GM10248 (cell line): ENCODE results near the gene CCDC85C.

Source experiments
- CTCF ChIA-PET: fragments of 300-600 bp; sonication (Branson Sonifier 250); formaldehyde crosslinking; extraction: SDS; loops from one replicate; lab custom pipeline; 2021; ENCODE audit warnings: antibody characterized with exemption; lab: Yijun Ruan, JAX
- POLR2A ChIA-PET: fragments of 350-650 bp; sonication (Branson Sonifier 250); formaldehyde crosslinking; extraction: SDS; loops from one replicate; lab custom pipeline; 2020; ENCODE audit warnings: antibody characterized with exemption; lab: Yijun Ruan, JAX
- DNase-seq: peaks from one replicate; pipeline ENCODE4 v3.0.0; 2012; ENCODE audit errors: extremely low spot score
- CTCF ChIP-seq: IDR thresholded peaks from 2 replicates; pipeline ENCODE4 v1.5.1; 2012; ENCODE audit warnings: mild to moderate bottlenecking, low read depth; ENCODE audit errors: extremely low read depth, missing control alignments, control extremely low read depth

The CCDC85C gene

GRCh38 chr14:99637624-99638023 is 33.6 kb upstream of the CCDC85C start:
- ChIA-PET CTCF (interaction anchor here (0.8 kb wide), 1 partner anchor 9 kb away, joined by 4 read pairs; no protein-coding TSS in a partner anchor), POLR2A (no interaction called here)
- no peak for DNase-seq
- TF ChIP-seq CTCF: no peak

DNA sequence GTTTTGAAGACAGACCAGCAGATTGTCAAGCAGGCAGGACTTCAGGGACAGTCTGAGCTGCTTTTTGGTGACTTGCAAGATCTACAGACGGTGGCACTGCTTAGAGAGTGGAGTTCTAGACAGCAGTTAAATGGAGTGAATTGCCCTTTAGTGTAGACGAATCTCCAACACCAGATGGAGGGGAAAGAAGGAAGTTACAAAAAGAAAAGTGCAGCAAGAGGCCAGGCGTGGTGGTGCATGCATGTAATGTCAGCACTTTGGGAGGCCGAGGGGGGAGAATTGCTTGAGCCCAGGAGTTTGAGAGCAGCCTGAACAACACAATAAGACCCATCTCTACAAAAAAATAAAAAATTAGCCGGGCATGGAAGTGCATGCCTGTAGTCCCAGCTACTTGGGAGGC is 32.5 kb upstream of the CCDC85C start:
- POLR2A ChIA-PET: no interaction called here
- no peak for DNase-seq
- CTCF ChIA-PET: no interaction called here
- TF ChIP-seq CTCF: no peak

- CTCF ChIA-PET: no interaction called here
- no peak for TF ChIP-seq CTCF
- POLR2A ChIA-PET: no interaction called here
- no peak for DNase-seq
Observed at GRCh38 chr14:99635116-99635515, 31.1 kb upstream of the CCDC85C start.

DNA sequence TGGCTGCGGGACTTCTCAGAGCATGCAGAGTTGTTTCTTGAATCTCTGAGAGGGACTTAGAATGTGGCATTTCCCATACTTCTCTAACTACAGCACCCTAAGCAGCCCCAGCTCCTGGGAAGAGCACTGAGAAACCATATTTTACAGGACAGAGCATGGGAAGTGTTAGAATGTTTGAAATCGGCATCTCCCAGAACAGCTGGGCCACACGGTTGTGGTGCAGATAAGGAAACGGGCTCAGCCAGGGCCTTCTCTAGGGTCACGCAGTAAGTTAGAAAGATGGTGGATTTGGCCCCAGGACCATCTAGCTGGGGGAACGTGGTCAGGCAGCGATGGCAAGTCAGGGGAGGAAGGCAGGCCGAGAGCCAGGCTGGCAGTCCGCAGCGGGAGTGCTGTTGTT is 30.4 kb upstream of the CCDC85C start:
- no peak for TF ChIP-seq CTCF
- ChIA-PET POLR2A (no interaction called here), CTCF (interaction anchor here (2.1 kb wide), 1 partner anchor 115 kb away, joined by 6 read pairs; no protein-coding TSS in a partner anchor)
- DNase-seq: no peak

DNA sequence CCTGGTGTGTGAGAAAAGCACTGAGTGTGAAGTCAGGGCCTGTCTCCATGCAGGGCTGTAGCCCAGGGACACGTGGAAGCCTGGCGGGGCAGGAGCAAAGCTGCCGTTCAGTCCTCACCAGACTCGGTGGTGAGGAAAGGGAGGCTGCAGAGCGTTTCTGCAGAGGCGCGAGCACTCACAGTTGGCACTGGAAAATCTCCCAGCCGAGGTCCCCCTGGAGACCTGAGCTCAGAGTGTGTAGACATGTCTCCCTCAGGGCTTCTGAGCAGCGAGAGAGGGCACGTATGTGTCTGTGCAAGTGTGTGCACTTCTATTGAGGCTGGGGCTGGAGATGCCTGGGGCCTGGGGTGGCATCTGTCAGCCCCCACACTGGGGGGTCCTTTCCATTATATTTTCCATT is 29.9 kb upstream of the CCDC85C start:
- ChIA-PET POLR2A (no interaction called here), CTCF (interaction anchor here (2.1 kb wide), 1 partner anchor 115 kb away, joined by 6 read pairs; no protein-coding TSS in a partner anchor)
- no peak for DNase-seq
- TF ChIP-seq CTCF: no peak

- CTCF ChIA-PET: interaction anchor here (1.3 to 2.1 kb wide), 2 partner anchors 14 to 114 kb away, joined by 3 to 6 read pairs; no protein-coding TSS in a partner anchor
- no peak for TF ChIP-seq CTCF
- DNase-seq: no peak
- POLR2A ChIA-PET: no interaction called here
Observed at GRCh38 chr14:99633141-99633540, 29.1 kb upstream of the CCDC85C start.
